Stimulated activated CD4-positive, alpha-beta T cell treated with anti-CD3 and anti-CD28 coated beads, Interleukin-4, amount 100 ng/mL, for 24 hours (primary cell): ENCODE data around the gene TIAM1.

Experiments
- DNase-seq: peaks from one replicate; pipeline ENCODE4 v3.0.0-alpha.2; 2020

TIAM1 gene

DNA sequence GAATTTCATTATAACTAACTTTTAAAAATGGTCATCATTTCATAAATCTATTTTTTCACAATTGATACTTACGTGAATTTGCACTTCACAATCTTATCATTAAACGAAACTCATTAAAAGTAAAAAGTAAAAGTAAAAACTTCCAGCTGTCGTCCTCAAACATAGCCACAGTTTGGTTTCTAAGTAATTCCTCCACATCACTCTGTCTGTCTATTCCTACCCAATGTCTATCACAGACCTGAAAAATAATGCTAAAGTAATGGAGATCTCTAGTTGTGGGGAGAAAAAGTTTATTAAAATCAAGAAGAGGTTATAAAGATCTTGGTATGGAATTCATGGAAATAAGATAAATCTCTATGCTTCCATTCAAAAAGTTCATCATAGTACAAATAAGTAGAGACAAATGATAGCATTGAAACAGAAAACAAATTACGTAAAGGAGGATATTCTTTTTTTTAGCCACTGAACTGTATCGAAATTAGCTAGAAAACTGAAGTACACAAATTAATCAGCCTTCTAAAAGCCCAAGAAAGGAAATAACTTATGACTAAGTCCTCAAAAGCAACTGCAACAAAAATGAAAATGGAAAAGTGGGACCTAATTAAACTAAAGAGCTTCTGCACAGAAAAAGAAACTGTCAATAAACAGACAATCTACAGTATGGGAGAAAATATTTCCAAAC is 148.6 kb downstream of the TIAM1 start:
- no peak for DNase-seq

DNA sequence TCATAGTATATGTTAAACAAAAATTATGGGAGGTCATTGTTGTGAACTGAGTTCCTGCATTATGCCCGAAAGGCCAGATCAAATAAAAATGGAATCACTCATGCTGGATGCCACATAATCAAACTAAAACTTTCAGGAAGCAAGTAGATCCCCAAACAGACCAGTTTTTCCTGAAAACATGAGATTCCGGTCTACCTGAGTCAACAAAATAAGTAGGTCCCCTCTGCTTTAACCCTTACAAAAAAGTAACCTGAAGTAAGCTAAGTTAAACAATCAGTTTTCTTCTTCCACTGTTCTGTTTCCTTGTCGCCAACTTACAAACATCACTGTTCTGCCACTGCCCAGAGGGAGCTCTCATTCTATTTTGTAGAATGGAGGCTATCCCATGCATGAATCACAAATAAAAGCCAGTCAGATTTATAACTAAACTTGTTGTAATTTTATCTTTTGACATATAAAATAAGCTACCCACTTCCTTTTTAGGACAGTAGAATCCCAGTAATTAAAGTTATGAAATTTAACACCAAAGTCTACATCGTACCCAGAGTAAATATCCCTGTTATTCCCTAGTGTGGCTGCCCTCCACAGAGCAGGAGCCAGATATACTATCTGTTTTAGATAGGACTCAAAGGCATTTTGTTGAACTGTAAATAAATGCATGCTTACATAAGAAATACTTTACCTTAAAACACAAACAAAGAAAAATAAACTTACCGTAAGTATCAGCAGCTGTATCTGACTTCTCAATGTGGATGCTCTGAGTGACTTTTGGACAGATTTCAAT is 149.4 kb downstream of the TIAM1 start:
- DNase-seq: no peak

DNA sequence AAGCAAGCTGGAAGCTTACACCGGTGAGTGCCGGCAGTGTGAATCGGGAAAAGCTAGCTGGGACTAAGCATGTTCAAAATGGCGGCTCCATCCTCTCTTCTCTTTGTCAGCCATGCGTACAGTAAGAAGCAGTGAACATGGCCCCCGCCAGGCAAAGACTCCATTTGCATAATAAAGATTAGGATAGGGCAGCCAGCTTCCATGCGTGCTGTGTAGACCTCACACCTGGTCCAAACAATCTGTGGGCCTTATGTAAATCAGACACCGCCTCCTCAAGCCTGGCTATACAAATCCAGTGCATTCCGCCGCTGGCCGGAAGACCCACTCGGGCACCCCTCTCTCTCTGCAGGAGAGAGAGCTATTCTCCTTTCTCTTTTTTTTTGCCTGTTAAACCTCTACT is 150.3 kb downstream of the TIAM1 start:
- DNase-seq: no peak

DNA sequence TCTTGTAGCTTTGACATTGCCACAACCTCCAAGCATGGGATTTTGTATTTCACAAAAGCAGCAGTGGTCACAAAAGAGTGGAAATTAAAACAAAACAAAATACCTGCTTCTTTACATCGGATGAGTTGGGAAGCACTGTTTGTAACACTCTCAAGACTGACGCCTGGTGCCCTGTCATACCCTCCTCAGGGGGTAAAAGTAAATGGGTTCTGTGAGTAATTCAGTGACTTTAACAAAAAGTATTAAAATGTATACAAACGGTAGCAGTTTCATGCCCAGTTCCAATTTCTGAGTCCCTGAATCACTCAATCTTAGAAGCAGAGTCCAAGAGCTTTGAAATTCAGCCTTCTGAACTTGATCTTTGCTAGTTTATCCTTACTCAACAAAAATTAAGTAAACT is 152.5 kb downstream of the TIAM1 start:
- DNase-seq: peak; percentile 30

DNA sequence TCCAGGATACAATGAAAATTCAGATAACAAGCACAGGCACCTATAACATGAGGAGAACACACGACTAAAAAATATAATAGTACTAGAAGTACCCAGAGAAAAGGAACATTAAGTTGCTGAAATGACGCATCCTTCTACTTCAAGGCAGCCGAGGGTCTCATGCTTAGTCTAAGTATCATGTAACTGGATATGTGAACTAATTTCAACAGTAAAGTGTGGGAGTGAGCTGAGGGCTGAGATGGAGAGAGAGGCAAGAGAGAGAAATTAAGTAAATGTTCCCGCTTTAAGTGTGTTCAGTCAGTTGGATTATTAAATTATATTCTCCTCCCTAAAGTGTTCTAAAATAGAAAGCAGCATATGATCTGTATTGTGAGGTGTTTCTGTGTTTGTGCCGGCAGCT is 153.5 kb downstream of the TIAM1 start:
- no peak for DNase-seq

DNA sequence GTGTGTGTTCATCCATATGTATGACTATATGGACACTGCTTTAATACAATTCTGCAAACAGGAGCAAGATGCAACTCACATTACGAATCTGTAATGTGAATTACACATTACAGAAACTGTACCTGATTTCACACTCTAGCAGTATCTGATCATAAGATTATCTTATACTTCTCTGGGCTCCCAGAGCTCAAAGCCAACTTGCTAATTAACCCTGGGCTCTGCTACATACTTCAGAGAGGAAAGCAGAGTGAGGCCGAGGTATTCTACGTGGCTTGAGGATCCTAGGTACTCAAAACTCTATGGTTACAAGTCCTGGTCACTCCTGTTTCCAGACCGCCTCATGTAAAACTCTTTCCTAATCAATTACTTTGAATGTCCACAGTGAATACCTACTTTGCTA is 156.6 kb downstream of the TIAM1 start:
- DNase-seq: no peak

DNA sequence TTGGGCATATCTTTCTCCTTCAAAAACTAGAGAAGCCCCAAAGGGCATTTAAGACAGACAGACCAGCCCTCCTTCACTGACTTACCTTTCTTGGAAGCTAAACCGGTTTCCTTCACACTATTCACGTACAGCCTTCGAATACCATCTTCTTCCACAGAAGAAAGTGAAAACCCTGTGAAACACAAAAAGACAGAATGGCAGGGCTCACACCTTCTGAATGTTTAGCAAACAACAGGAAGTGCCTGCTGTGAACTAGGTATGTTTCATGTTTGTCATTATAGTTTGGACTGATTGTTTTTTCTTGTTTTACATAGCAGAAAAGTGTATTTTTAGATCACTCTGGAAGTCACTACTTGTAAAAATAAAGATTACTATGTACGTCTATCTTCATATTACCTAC is 157.1 kb downstream of the TIAM1 start:
- DNase-seq: no peak

DNA sequence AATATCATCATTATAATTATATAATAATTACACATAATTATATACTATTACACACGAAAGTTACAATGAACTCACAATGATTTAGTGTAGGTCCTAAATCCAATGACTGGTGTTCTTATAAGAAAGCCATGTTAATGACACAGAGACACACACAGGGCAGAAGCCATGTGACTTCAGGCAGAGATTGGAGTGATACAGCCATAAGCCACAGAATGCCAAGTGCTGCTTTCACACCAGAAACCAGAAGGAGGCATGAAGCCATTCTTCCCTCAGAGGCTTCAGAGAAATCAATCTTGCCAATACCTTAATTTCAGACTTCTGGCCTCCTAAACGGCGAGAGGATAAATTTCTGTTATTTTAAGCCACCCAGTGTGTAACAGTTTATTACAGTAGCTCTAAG is 158.4 kb downstream of the TIAM1 start:
- no peak for DNase-seq

DNA sequence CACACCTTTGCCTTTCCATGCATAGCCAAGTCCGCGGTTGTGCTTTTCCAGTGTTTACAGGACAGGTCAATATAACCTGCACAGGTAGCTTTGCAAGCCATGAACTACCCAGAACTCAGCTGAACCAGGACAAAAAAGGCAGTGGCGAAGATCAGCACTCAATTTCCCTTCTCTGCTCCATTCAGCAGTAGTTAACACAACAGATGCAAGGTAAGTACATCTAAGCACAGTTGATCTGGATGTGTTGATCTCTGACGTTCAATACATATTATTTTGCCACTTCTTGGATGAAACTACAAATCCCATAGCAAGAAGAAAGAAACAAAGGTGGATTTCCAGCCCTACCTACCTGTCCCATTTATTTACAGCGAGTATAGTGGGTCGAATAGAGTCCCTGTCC is 159.2 kb downstream of the TIAM1 start:
- DNase-seq: no peak

DNA sequence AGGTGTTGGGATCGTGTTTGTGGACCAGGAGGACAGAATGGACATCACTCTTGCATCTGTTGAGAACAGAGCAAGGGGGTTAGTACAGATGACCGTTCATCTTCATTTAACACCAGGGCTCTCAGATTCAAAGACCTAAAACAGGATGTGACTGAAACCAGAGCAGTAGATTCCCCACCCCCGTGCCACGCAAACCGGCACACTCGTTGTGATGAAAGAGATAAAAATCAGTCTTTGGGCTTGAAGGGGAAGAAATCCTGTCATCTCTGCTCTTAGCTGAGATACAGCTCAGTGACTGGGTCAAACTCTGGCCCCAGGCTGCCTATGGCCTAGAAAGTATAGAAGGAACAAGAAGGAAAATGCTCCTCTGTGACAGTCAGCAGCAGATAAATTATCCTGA is 159.6 kb downstream of the TIAM1 start:
- DNase-seq: peak; percentile 82

DNA sequence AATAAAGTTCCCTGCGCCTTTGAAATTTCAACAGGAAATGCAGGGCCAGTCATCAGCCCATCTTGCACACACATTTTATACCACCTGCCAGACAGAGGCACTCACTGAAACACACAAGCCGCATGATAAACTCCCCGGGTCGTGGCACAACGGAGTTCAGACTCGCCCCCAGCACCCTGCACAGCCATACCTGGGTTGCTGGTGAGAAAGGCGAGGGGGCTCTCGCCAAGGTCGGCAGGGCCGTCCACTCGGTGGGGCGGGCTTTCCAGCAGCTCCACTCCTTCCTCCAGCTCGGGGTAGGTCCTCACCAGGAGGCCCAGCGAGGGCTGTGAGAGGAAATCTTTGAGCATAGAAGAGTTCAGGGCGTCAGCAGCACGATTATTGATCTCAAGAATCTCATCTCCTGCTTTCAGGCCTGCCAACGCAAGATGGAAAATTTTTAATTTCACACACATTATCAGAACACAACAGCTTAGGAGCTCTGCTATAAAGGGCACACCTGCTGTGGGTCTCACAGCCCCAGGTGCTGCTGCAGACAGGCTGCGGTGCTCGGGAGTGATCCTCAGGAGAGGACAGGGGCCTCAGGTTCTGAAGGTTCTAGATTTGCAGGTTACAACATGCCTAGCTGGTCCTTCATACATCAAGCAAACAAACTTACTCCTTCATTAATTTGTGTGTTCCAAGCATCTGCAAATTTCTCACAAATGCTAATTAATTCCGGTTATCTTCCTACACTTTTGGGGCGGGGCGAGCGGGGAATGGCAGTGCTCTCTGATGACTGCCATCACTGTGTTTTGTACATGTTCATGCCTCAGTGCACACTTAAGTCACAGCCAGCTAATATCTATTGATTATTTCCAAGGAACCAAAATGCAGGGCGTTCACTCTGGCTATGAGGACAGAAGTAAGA is 161.6 kb downstream of the TIAM1 start:
- peak; percentile 69 for DNase-seq

DNA sequence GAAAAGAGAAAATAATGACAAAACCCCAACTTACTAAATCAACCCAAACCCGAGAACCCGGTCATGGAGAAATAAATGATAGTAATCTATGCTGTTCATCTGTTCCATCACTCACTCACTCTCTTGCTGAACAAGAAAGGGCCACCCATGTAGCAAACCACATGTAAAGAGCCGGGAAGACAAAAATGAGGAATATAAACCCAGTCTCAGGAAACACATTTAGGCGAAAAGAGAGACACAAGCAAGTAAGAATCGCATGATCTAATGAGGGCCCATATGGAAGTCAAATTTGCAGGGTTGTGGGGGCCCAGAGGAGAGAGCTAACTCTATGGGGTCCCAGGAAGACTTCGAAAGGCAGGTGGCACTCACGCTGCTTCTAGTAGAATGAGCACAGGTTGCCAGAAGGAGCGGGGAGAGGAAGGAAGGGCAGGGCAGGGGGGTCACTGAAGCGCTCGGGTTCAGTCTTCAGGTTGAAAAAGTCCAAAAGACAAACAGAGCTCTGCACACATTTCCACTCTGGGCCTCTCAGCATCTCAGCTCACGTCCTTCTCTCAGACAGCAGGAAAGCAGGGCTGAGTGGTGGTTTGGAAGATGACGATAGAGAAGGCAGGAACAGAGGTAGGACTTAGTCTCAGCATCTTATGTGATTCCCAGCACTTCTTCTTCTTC is 162.8 kb downstream of the TIAM1 start:
- DNase-seq: no peak

DNA sequence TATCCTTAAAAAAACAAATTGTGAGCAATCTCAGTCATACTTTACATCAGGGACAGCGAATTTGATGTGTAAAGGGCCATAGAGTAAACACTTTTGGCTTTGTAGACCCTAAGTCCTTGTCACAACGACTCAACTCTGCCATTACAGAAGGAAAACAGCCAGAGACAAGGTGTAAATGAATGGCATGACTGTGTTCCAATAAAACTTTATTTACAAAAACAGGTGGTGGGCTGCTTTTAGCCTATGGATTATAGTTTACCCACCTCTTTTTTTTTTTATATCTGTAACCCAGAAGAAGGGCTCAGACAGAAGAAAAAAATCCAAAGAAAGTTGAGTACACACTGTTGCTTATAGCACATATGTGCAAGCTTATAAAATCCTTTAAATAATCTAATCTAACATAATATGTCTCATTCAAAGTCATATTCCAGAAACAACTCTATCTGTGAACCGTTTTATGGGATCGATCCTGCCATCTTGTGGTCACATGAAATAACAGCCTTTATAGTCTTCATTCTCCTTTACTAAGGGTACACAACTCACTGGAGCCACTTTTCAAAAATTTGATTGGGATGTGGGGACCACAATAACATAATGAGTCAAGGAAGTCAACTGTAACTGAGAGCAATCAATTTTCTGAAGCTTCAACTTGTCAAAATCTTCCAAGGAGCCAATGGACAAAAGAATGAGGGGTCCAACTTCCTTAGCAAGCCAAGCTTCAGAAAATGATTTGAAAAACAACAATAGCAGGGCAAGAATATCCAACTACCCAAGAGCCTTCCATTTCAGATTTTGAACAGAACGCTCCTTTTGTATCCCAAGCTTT is 163.6 kb downstream of the TIAM1 start:
- DNase-seq: no peak

DNA sequence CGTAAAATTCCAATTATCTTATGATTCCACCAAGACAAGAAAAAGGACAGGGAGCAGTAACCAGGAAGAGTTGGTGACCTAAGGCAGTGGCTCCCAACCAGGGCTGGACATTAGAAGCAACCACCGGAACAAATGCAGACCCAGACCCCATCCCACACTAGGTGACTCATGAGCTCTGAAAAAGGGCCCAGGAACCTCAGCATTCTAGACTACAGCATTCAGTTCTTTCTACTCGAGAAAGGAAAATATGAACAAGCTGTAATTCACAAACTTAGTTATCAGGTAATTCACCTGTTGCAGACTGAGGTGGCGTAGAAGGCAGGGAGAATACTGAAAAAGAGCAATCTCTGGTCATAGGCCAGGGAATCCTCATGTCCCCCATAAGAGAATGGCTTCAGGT is 167.3 kb downstream of the TIAM1 start:
- no peak for DNase-seq

DNA sequence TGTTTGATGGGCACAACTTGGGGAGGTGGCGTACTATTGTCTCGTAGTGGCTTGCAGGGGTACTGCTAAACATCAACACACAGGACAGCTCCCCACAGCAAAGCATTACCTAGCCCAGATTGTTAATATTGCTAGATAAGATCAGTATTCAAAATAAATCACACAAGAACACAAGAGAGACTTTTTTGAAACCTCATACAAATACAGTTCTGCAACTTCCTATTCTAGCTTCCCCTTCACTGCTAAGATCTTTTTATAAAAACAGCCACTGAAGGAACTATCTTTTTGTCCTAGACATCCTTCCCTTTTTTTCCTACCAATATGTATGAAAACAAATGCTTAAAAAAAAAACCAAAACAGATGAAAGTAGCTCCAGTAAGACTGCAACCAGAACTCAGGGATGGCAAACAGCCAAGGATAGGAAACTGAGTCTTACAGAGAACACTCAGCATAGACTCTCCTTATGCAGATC is 167.9 kb downstream of the TIAM1 start:
- DNase-seq: no peak

DNA sequence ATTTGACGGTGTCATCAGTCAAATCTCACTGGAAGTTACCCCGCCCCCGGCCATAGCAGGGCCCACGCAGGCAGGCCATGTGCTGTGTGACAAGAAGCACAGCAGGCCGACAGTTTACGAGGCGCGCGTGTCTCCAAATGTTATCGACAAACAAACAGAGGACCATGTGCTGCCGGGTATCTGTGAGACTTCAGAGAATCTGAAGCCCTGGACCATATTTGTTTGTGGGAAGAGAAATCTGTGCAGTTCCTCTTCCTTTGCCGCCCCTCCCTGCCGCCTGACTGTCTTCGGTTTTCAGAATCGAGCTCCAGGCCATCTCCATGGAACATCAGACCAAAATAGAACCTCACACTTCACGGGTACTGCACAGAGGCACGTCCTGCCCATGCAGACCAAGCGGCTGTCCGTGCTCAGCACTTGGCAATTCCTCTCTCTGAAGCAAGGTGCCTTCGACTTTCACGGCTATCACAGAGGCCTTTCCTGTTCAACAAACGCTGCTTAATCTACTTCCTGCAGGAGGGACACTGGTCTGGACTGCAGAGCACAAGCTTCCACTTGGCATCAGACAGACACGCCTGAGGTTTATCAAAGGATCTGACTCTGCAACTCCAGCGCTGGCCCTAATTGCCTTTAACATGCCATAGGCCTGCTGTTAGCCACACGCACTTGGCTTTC is 170.0 kb downstream of the TIAM1 start:
- DNase-seq: peak; percentile 65

DNA sequence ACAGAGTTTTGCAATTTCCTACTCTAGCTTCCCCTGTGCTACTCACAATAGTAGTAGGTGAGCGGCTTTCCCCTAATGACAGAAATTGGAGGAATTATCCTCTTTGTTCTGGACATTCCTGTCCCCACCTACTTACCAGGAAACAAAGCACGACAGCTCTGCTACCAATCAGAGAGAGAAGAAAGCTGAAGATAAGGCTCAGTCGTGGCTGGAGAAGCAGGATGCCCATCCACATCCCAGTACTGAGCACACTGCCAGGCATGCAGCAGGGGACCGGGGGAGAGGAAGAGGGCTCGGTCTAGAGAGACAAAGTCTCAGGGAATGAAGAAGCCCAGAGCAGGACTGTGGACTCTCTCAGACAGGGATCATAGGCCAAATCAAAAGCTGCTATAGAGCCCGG is 171.7 kb downstream of the TIAM1 start:
- no peak for DNase-seq

DNA sequence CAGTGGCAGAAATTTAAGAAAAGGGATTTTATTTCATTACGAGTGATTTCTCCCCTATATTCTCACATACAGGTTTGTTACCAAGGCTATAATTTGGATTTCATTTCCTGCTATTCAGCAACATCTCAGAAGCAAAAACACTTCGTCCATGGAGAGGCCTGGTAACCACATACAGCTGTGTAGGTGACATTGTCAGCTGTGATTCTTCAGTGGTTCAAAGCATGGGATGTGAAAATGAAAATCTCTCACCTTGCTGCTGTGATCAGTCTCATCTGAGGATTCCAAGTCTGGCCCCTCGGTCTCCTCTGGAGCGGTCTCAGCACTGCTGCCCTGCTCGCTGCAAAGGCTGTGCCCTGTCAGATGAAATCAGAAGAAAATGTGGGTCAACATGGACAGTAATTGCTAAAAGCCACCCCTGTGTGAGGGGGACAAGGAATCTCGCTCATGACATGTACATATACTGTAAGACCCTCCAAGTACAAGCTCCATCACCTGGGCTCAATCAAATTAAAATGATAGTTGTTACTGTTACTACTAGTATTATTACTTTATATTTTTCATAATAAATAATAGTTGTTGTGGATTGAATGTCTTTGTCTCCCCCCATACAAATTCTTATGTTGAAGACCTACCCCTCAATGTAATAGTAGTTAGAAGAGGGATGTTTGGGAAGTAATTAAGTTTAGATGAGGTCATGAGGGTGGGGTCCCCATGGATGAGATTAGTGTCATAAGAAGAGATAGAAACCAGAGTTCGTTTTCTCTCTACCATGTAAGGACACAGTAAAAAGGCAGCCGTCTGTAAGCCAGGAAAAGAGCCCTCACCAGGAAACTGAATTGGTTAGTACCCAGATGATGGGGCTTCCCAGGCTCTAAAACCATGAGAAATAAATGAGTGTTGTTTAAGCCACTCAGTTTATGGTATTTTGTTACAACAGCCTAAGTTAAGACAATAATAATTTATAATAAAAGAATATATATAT is 179.1 kb downstream of the TIAM1 start:
- DNase-seq: no peak

DNA sequence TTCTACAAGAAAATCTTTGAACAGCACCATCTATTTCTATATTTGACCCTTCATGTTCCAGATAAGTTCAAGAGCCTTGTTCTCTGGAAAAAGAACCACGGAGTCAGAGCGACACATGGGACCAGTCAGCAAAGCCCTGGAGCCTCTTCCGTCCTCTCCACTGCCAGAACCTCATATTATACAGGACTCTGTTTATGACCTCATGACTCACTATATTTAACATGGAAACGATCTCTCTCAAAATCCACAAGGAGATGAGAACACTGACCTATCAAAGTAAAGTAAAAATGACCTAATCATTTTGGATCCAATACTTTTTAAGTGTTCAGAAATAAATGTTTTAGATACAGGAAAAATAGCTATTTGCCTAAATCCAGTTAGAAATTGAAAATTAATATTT is 181.2 kb downstream of the TIAM1 start:
- DNase-seq: no peak

DNA sequence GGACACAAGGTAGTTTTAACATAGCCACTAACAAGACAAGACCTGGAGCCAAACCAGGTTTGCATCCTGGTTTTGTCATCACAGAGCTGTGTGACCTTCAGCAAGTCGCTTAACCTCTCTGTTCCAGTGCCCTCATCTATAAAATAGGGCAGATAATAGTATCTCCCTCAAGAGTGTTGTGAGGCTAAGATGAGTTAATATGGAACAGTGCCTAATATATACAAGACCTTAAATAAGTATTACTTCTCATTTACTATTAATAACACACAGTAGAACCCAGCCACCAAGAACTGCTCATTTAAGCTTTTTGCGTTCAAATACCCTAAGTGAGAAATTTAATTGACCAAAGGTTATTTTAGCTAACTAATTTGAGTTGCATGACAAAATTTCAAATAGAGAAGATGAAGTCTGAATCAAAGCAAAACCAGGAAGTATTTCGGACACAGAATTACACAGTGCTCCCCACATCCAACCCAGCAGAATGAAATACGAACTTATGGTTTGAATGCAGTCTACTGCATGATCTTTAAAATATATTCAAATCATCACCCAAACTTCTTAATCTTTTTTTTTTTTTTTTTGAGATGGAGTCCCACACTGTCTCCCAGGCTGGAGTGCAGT is 181.9 kb downstream of the TIAM1 start:
- DNase-seq: no peak
